Retinal pigment epithelial cell (primary cell): ENCODE results near the gene ATRNL1.

Experiments
- DNase-seq: peaks from one replicate; pipeline ENCODE4 v3.0.0-alpha.2; 2010; ENCODE audit warnings: low read depth
- H3K4me3 ChIP-seq: 2 replicates; pipeline ENCODE4 v1.5.1; 2011; ENCODE audit warnings: mild to moderate bottlenecking, low read length, control low read depth, moderate library complexity
- CTCF ChIP-seq: conservative IDR thresholded peaks from 2 replicates; pipeline ENCODE4 v1.5.1; 2011; ENCODE audit warnings: low read depth, low read length, control low read depth, inconsistent platforms

The ATRNL1 gene

GRCh38 chr10:115939101-115939854 lies 846.1 kb downstream of the ATRNL1 start:
- TF ChIP-seq CTCF: no peak
- DNase-seq: no peak

GRCh38 chr10:115941361-115941771 lies 848.2 kb downstream of the ATRNL1 start:
- DNase-seq: no peak
- TF ChIP-seq CTCF: no peak
- no peak overlapping the region for H3K4me3 ChIP-seq

More at GRCh38 chr10:115939101-115939854, 846.1 kb downstream of the ATRNL1 start:
- H3K4me3 ChIP-seq: no peak overlapping the region

- no peak overlapping the region for H3K4me3 ChIP-seq
- TF ChIP-seq CTCF: no peak
- no peak for DNase-seq
Observed at GRCh38 chr10:115942101-115942500, 848.9 kb downstream of the ATRNL1 start.

- no peak for TF ChIP-seq CTCF
- DNase-seq: no peak
- no peak overlapping the region for H3K4me3 ChIP-seq
Observed at GRCh38 chr10:115944538-115944937, 851.4 kb downstream of the ATRNL1 start.

GRCh38 chr10:115945701-115946445 lies 852.7 kb downstream of the ATRNL1 start:
- DNase-seq: no peak
- TF ChIP-seq CTCF: no peak
- no peak overlapping the region for H3K4me3 ChIP-seq

GRCh38 chr10:115947104-115947503 lies 853.9 kb downstream of the ATRNL1 start:
- no peak overlapping the region for H3K4me3 ChIP-seq
- TF ChIP-seq CTCF: no peak
- DNase-seq: peak; percentile 55
